Stimulated activated naive CD4-positive, alpha-beta T cell (primary cell): Measurements from ENCODE around the gene MED13L.

Source experiments
- DNase-seq, 6 experiments: peaks; one replicate each; lab custom pipeline; 2025; lab: John Stamatoyannopoulos, UW

The MED13L gene

GRCh38 chr12:116276652-116277466 is 634 bp downstream of the MED13L start:
- peak; percentile 53 to 75 (median 67) for DNase-seq

- DNase-seq: no peak
Measured at GRCh38 chr12:116274551-116275375, 2.7 kb downstream of the MED13L start.

DNA sequence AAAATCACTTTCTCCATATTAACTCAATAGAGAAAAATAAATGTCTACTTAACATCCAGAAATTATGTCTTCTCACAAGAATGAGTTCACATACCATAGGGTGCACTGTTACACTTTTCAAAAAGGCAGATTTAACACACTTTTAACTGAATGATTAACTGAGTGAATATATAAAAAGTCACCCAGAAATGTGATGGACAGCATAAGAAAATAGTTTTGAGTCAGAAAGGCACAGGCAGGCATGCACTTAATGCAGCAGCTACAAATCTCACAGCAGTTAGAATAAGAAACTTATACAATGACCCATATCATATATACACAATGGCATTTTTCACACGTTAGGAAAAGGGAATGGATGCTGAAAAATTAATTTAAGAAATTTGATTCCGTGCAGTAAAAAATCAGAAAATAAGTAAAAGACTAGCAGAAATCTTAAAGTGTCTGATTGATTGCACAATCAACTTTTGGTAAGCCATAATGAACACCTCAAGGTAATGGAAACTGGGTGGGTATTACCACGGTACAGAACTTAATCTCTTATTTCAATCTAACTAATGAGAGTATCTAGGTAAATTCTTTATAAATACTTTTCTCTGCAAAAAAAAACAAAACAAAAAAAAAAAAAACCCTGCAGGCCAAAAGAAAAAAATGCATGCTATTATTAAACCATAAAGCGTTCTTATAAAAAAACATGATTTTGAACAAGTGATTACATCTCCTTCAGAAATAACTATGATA is 3.5 kb downstream of the MED13L start:
- no peak for DNase-seq

DNA sequence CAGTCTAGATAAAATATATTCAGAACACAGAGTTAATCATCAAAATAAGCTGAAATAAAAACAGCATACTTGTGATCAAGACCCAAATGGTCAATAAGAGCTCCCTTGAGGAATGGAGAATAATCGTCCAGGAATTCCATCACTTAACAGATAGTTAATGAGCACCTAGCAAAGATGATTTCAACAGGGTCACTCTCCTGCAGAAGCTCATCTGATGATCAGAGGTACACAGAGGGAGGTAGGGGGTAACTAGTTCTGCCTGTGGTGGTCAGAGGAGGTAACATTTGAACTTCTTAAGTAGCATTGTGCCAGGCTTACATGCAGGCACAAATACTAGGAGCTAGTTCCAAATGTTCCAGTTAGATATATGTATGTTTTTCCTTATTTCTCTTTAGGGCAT is 9.5 kb downstream of the MED13L start:
- no peak for DNase-seq

GRCh38 chr12:116266631-116267349 is 10.7 kb downstream of the MED13L start:
- DNase-seq: no peak

DNA sequence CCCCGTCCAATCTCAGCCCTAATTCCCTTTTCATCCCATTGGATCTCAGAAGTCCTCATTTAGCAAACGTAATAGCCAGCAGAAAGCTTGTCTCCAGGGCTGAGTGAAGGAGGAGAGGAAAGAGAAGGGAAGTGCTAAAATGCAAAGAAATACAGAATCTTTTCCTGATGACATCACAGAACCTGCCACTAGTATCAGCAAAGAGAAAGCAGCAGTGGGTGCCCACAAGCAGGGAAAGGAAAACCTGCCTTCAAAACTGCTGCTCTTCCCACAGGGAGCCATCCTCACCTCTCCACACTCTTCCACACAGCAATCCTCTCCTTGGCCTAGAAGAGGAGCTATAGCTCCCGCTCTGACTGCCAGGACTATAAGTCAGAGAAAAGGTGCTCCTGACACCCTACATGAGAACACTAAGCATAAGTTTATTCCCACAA is 11.3 kb downstream of the MED13L start:
- no peak for DNase-seq

- DNase-seq: no peak
Measured at GRCh38 chr12:116265351-116266147, 11.9 kb downstream of the MED13L start.

DNA sequence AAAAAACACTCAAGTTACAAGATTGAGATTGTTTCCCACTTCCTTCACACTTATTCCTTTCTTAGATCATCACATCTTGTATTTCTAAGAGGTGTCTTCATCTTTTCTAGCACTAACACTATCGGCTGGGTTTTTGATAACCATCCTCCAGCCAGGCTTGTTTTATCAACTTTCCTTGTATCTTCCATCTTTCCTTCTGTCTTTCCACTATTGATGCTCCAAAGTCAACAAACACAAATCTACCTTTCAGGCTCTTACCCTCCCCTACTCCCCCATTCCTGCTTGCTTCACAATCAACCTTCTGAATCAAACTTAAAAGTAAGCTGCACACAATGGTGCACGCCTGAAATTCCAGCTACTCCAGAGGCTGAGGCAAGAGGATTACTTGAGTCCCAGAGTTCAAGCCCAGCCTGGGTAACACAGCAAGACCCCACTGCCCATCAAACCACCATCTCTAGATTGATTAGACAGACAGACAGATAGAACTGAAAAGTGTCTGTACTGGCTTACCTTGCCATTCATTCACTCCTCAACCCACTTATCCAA is 12.9 kb downstream of the MED13L start:
- no peak for DNase-seq

GRCh38 chr12:116263844-116264243 is 13.6 kb downstream of the MED13L start:
- no peak for DNase-seq

DNA sequence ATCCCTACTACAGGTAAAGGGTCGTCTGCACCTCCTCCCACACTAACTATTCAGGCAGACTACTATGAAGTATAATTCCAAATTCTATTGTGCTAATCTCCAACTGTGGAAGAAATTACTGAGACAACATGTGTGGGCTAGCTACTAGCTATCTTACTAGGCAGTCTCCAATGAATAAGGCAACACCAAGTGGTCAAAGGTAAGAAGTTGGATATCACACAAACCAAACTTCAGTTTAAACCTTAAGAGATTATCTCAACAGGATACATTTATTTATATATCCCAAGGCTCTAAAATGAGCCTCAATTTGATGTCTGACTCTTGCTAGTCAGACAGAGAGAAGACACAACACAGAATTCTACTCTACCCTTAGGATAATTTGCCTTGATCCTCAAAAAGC is 14.1 kb downstream of the MED13L start:
- no peak for DNase-seq

DNA sequence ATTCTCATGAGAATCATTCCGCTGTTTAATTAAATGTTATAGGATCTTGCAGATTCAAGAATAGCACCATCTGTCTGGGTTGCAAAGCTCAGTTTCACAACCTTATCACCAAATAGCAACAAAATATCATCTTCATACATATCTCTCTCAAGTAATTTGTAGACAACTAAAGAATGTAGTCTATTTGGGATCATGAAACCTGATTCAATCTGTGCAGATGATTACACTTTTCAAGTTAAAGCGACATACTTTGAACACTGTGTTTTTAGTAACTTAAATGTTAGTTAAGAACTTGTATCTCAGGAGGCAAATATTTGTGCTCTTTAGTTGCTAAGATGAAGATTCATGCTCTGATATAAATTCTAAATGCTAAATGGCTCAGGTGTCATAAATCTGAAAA is 14.8 kb downstream of the MED13L start:
- no peak for DNase-seq

GRCh38 chr12:116261525-116262100 is 15.9 kb downstream of the MED13L start:
- no peak for DNase-seq

DNA sequence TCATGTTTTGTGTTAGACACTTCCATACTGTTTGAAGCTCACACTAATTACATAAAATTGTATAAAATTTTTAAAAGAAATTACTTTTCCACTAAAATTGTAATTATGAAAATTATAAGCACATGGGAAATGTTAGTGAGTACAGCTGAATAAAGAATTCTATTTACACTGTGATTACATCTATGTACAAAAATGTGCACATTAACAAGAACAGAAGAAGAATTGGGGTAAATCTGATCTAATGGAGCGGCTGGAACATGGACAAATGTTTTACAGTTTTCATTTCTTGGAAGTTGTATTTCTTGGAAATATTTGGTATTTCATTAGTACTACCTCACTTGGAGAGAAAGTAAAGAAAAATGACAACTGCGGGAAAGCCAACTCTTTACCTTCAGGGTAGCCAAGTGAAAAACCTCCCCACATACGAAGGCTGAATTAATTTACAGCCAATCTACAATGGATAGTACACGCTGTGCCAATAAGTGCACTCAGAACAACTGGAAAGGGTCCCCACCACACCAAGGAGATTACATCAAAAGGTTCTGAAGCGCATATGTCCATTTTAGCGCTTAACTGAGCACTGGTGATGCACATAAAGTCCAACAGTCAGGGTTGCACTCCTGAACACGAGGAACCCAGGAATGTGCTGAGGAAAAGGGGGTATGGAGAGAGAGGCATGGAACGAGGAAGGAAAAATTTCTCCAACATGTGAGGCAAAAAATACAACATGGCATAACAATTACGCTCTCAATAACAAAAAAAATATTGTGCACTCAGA is 17.5 kb downstream of the MED13L start:
- DNase-seq: no peak

DNA sequence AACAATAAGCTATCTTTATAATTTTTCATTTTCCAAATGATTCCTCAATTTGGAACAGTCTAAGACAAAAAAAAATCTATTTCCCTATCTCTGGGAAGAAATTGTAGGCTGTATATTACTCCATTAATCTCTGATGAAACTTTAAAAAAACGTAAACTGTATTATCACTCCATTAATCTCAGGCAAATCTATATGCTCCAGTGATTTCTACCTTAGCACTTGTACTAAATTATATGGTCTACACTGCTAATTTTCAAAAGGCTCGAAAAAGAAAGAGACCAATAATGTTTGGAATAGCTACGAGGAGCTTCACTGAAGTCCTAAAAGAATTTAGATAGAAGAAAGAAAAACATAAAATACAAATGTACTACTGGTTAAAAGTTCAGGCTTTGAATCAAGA is 19.7 kb downstream of the MED13L start:
- no peak for DNase-seq

DNA sequence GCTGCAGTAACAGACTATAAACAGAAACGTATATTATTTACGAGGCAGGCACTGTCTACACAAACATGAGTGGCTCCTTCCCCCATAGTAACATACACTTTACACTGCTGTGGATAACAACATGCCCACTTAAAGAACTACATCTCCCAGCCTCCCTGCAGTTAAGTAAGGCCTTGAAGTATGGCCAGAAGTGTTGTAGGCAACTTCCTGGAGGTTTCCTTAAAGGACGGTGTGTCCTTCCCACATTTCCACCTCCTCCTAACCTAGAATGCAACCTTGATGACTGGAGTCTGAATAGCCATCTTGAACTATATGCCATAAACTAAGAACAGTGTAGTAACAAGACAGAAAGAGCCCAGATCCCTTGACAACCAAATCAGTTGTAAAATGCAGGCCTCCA is 20.3 kb downstream of the MED13L start:
- DNase-seq: no peak

DNA sequence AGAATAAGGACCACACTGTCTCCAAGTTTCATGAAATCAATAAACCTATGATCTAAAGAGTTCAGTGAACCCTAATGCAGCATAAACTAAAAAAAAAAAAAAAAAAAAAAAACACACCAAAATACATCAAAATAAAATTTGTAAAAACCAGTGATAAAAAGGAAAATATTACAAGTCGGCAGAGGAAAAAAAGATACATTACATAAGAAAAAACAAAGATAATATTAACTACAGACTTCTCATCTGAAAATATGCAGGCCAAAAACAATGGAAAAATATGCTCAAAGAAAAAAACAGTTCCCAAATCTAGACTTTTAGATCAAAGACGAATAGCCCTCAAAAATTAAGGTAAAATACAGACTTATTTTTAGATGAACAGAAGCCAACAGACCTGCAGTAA is 27.6 kb downstream of the MED13L start:
- no peak for DNase-seq

DNA sequence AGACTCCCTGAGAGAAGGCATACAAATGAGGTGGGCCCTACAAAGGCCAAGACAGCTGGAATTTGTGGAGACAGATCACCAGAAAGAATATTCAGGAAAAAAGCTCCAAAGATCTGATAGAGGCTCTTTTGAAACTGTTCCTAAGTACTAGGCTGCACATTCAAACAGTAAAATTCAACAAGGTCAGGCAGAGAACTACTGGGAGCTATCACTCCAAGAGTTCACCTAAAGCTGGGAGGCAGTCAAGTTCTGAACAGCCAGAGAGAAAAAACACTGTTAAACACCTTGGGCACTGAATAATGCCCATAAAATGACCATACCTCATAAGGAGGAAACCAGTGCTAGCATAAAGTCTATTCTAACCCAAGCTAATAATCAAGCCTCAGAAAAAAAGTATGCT is 28.6 kb downstream of the MED13L start:
- no peak for DNase-seq

- DNase-seq: no peak
Measured at GRCh38 chr12:116248433-116248832, 29.1 kb downstream of the MED13L start.

DNA sequence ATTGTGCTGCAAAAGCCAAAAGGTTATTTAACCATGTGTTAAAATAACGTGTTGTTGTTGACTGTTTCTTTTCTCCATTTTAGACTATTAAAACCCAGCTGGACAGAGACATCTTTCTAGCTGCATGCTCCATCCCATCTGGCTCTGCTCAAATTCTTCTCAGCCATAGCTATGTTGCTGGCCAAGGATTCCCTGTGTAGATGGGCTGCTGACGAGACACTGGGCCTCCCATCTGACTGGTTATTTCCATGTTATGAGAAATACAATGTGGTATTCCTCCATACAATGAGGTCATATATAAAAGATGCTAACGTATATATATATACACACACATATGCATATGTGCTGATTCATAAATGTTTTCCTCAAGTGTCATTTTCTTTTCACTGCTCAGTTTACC is 30.1 kb downstream of the MED13L start:
- no peak for DNase-seq
